Measurements from ENCODE around the gene SAE1. TPM values are rescaled to one million over a fixed set of nuclear protein-coding genes. Genes with fewer than 3 reads are reported as not detected.
A peak's percentile ranks its signal among the peaks of the same experiment; 100 is the strongest.

Gene SAE1
- total RNA-seq, 1 experiment from 2014 or later = 140 TPM

- DNase-seq (ENCODE audit: low read depth, low spot score) (no peak), ATAC-seq (no peak)
- in situ Hi-C loops (cut with HindIII; ENCODE audit: low pct_unique_long_range_greater_than_20kb, low sequenced_read_pairs) (no loop called here), intact Hi-C loops (cut with micrococcal nuclease; ENCODE audit: unreplicated experiment) (loop anchor here (5.0 kb wide), 1 partner anchor 101 kb away; no protein-coding TSS in a partner anchor)
- H3K9me3 ChIP-seq (ENCODE audit: control insufficient read depth, insufficient read depth, low read depth, low read length) = no peaks in the 10 kb centered on the region
- H3K27me3 ChIP-seq (ENCODE audit: control insufficient read depth, insufficient read depth, low read length) = no peaks in the 10 kb centered on the region
- H3K4me1 ChIP-seq (ENCODE audit: control insufficient read depth, insufficient read depth, low read length) = peaks cover 6% of the 10 kb centered on the region
- no peak for TF ChIP-seq POLR2AphosphoS5 (IDR thresholded peaks at IDR 0.05; ENCODE audit: low read depth, low read length)
- TF ChIP-seq SIN3A (IDR thresholded peaks at IDR 0.05; ENCODE audit: borderline replicate concordance, insufficient read depth, low read depth, low read length) = no peak
- TF ChIP-seq CTCF (IDR thresholded peaks at IDR 0.05) = no peak
- TF ChIP-seq TCF7L2 (IDR thresholded peaks at IDR 0.05; ENCODE audit: low read depth, low read length) = no peak
- no peak for TF ChIP-seq REST (IDR thresholded peaks at IDR 0.05; ENCODE audit: insufficient read depth in 1 of 2, low read depth in 2 of 2, low read length in 1 of 2)
- BruUV-seq (replicated peaks) = TSS peak; percentile 65
- H3K4me3 ChIP-seq (ENCODE audit: low read depth in 2 of 2, low read length in 2 of 2) = no peak overlapping the region
- CTCF ChIA-PET = no interaction called here
- peaks cover 9% of the 10 kb centered on the region; the same call in 1 of the 2 replicates for H3K36me3 ChIP-seq (ENCODE audit: control insufficient read depth, insufficient read depth, low read length)
- POLR2A ChIA-PET = interaction anchor here (0.7 kb wide), 1 partner anchor 80 kb away, joined by 11 read pairs; no protein-coding TSS in a partner anchor
- H3K27ac ChIP-seq (ENCODE audit: low read length) = no peak overlapping the region
Observed at GRCh38 chr19:47145639-47146486, 15.2 kb downstream of the SAE1 start.

DNA sequence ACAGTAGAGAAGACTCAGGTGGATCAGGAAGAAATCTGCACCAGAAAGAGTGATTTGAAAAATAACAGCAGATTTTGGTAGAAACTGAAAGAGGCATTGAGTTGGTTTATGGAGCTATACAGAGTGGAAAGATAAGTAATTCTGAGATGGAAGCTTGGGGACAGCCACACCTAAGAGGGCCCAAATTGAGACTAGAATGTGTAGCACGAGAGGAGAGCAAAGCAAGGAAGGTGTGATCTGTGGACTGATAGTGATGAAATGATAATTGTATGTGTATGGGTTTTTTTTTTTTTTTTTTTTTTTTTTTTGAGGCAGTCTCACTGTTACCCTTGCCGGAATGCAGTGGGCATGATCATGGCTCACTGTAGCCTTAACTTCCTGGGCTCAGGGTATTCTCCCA lies 16.3 kb downstream of the SAE1 start:
- TF ChIP-seq CTCF (IDR thresholded peaks at IDR 0.05) (no peak), SIN3A (IDR thresholded peaks at IDR 0.05; ENCODE audit: borderline replicate concordance, insufficient read depth, low read depth, low read length) (no peak), REST (IDR thresholded peaks at IDR 0.05; ENCODE audit: insufficient read depth in 1 of 2, low read depth in 2 of 2, low read length in 1 of 2) (no peak), TCF7L2 (IDR thresholded peaks at IDR 0.05; ENCODE audit: low read depth, low read length) (no peak), POLR2AphosphoS5 (IDR thresholded peaks at IDR 0.05; ENCODE audit: low read depth, low read length) (no peak)
- Histone ChIP-seq H3K27me3 (ENCODE audit: control insufficient read depth, insufficient read depth, low read length) (no peaks in the 10 kb centered on the region), H3K4me3 (ENCODE audit: low read depth in 2 of 2, low read length in 2 of 2) (no peak overlapping the region), H3K36me3 (ENCODE audit: control insufficient read depth, insufficient read depth, low read length) (peaks cover 14% of the 10 kb centered on the region), H3K27ac (ENCODE audit: low read length) (no peak overlapping the region), H3K4me1 (ENCODE audit: control insufficient read depth, insufficient read depth, low read length) (no peaks in the 10 kb centered on the region; the same call in 1 of the 2 replicates), H3K9me3 (ENCODE audit: control insufficient read depth, insufficient read depth, low read depth, low read length) (no peaks in the 10 kb centered on the region)
- ATAC-seq (no peak), DNase-seq (ENCODE audit: low read depth, low spot score) (no peak)
- POLR2A ChIA-PET = no interaction called here
- CTCF ChIA-PET = no interaction called here
- intact Hi-C loops (cut with micrococcal nuclease; ENCODE audit: unreplicated experiment) = loop anchor here (5.0 kb wide), 1 partner anchor 100 kb away; no protein-coding TSS in a partner anchor
- in situ Hi-C loops (cut with HindIII; ENCODE audit: low pct_unique_long_range_greater_than_20kb, low sequenced_read_pairs) = no loop called here
- BruUV-seq (replicated peaks) = no TSS peak

All from Panc1 (cell line).